ENCODE data around the gene BBS10.

GRCh38 chr12:76303365-76303764 is 44.9 kb downstream of the BBS10 start:
- TF ChIP-seq HDAC2 (IDR thresholded peaks at IDR 0.05; ENCODE audit: borderline replicate concordance in 1 of 2, low read depth in 2 of 2, low read length in 2 of 2) (no peak), CTCF (IDR thresholded peaks at IDR 0.05; ENCODE audit: control extremely low read depth in 1 of 3, insufficient read depth in 1 of 3, low read depth in 1 of 3, low read length in 3 of 3) (no peak), ASH2L (IDR thresholded peaks at IDR 0.05; ENCODE audit: low read length) (no peak), POLR2AphosphoS5 (IDR thresholded peaks at IDR 0.05; ENCODE audit: low read depth, low read length) (no peak), TEAD4 (IDR thresholded peaks at IDR 0.05; ENCODE audit: low read depth, low read length) (no peak), YY1 (IDR thresholded peaks at IDR 0.05; ENCODE audit: low read depth, low read length) (no peak), JUND (IDR thresholded peaks at IDR 0.05; ENCODE audit: low read length) (no peak), HDAC6 (IDR thresholded peaks at IDR 0.05; ENCODE audit: low read depth, low read length) (no peak), EZH2 (IDR thresholded peaks at IDR 0.05; ENCODE audit: low read depth, low read length, severe bottlenecking) (no peak), EP300 (IDR thresholded peaks at IDR 0.05; ENCODE audit: borderline replicate concordance in 1 of 2, low read depth in 2 of 2, low read length in 2 of 2) (no peak)

Data from H1 (cell line).